DND-41 (cell line): Measurements from ENCODE around the gene SELENOH.

Experiments used
- ATAC-seq: fragments of 200-7000 bp; cut with Tn5 transposase; 3 replicates; pipeline ENCODE4 v1.9.1; 2021; ENCODE audit warnings: low read depth; ENCODE audit not compliant: insufficient read depth
- DNase-seq: peaks from one replicate; pipeline ENCODE4 v3.0.0-alpha.2; 2020
- H2AFZ ChIP-seq: 2 replicates; pipeline ENCODE4 v1.6.0; 2012; ENCODE audit warnings: low read depth, low read length
- H3K27ac ChIP-seq: 2 replicates; pipeline ENCODE4 v1.5.1; 2012; ENCODE audit warnings: low read length, inconsistent platforms
- H3K27me3 ChIP-seq: fragments of 200-600 bp; sonication (generic); 2 replicates; pipeline ENCODE4 v1.6.0; 2012; ENCODE audit warnings: low read length, mild to moderate bottlenecking, inconsistent platforms; ENCODE audit not compliant: insufficient read depth, poor library complexity
- H3K36me3 ChIP-seq: 2 replicates; pipeline ENCODE4 v1.5.1; 2012; ENCODE audit warnings: low read length, inconsistent platforms; ENCODE audit not compliant: insufficient read depth
- H3K4me1 ChIP-seq: 2 replicates; pipeline ENCODE4 v1.5.1; 2012; ENCODE audit warnings: mild to moderate bottlenecking, low read length; ENCODE audit not compliant: insufficient read depth
- H3K4me2 ChIP-seq: 2 replicates; pipeline ENCODE4 v1.6.0; 2012; ENCODE audit warnings: mild to moderate bottlenecking, moderate library complexity, low read length, inconsistent platforms; ENCODE audit not compliant: insufficient read depth
- H3K4me3 ChIP-seq, 2 experiments: fragments of 200-600 bp in 1 of 2; shearing (Covaris generic) in 1 of 2; 2 replicates each; pipeline ENCODE4 v1.5.1; 2012 to 2016; ENCODE audit warnings: inconsistent platforms in 2 of 2, low read length in 2 of 2, mild to moderate bottlenecking in 2 of 2, low read depth in 1 of 2, moderate library complexity in 1 of 2
- H3K79me2 ChIP-seq: 2 replicates; pipeline ENCODE4 v1.6.0; 2012; ENCODE audit warnings: low read length, inconsistent platforms; ENCODE audit not compliant: insufficient read depth
- H3K9ac ChIP-seq: 2 replicates; pipeline ENCODE4 v1.6.0; 2012; ENCODE audit warnings: low read depth, mild to moderate bottlenecking, inconsistent platforms, low read length, moderate library complexity
- H3K9me3 ChIP-seq: 2 replicates; pipeline ENCODE4 v1.5.1; 2012; ENCODE audit warnings: low read length, moderate library complexity, mild to moderate bottlenecking, inconsistent platforms; ENCODE audit not compliant: insufficient read depth, severe bottlenecking
- H4K20me1 ChIP-seq: 2 replicates; pipeline ENCODE4 v1.6.0; 2012; ENCODE audit warnings: low read length; ENCODE audit not compliant: insufficient read depth
- CTCF ChIP-seq: IDR thresholded peaks from 2 replicates; pipeline ENCODE4 v1.5.1; 2012; ENCODE audit warnings: borderline replicate concordance, low read length, moderate library complexity, mild to moderate bottlenecking; ENCODE audit not compliant: poor library complexity, severe bottlenecking; ENCODE audit errors: extremely low read depth
- EZH2 ChIP-seq: IDR thresholded peaks from 3 replicates; pipeline ENCODE4 v1.6.1; 2012; ENCODE audit warnings: borderline replicate concordance, low read depth, mild to moderate bottlenecking, moderate library complexity, low read length, inconsistent platforms; ENCODE audit not compliant: severe bottlenecking

Gene SELENOH

DNA sequence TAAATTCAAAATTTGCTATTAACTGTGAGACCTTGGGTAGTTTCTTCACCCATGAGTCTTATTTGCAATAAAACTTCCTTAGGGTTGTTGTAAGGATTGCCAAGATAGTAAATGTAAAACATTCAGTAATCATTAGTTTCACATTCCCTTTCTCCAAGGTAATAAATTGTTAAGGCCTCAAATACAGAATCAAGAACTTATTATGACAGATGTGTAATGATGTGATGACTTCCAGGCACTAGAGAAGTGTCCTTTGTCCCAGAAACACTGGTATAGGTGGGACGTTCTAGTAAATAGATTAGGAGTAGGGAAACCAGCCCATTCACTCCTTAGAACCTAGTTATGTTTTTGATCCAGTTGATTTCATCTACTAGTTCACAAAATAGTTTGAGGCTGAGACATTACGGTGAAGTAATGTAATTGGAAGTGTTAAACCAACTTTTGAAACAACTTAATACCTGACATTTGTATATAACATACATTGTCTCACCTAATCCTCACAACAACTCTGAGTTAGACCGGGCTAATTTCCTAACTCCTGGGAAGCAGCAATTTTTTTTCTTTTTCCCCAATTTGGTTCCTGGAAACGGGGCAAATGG lies 45.8 kb downstream of the SELENOH start:
- Histone ChIP-seq H3K4me3 (no peak overlapping the region), H2AFZ (peak overlapping the region; percentile 11; the same call in 1 of the 2 replicates), H3K79me2 (peaks cover 21% of the 10 kb centered on the region; the same call in 1 of the 2 replicates), H3K9ac (0 out of 2 replicates have a peak overlapping the region, but pooled peaks have one; percentile 15), H3K4me2 (0 out of 2 replicates have a peak overlapping the region, but pooled peaks have one; percentile 18), H3K4me1 (peaks cover 59% of the 10 kb centered on the region), H4K20me1 (no peaks in the 10 kb centered on the region), H3K27ac (peak overlapping the region; percentile 86), H3K36me3 (no peaks in the 10 kb centered on the region), H3K9me3 (no peaks in the 10 kb centered on the region), H3K27me3 (no peaks in the 10 kb centered on the region)
- DNase-seq (no peak), ATAC-seq (no peak)
- TF ChIP-seq EZH2: no peak
- no peak for TF ChIP-seq CTCF

DNA sequence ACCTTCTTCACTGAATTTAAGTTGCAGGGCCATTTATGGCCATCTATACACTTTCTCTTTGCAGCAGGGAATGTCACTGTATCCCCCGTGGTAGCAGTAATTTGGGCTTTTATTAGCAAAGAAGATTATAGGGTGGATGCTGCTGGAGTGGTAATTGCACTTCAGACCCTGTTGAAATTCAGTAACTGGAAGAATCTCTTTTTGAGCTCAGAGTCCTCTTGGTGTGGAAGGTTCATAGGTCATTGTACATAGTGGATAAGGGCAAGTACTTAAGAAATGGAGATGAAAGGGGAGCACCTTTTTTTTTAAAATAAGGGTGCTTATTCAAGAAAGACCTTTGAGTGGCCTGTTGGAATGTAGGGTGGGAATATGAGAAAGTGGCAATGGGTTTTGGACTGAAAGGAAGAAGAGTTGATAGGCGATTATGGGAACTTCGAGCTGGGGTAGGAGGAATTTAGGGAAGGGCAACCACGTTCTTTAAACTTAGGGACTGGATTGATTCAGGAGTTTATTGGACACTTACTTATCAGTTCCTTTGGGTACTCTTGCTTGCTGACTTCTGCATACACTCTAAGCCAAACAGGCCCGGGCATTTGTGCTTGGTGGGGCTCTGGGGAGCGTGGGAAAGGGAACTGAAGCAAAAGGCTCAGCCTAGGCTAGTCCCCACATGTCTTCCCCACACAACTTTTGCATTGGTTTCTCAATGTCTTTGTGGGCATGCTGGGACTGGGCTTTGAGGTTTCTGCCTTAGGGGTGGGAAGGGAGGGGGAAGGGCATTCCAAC lies 46.8 kb downstream of the SELENOH start:
- Histone ChIP-seq H3K4me2 (peak overlapping the region; percentile 18; the same call in 1 of the 2 replicates), H3K27ac (peak overlapping the region; percentile 86), H4K20me1 (no peaks in the 10 kb centered on the region), H2AFZ (peak overlapping the region; percentile 38; the same call in 1 of the 2 replicates), H3K79me2 (peaks cover 21% of the 10 kb centered on the region; the same call in 1 of the 2 replicates), H3K27me3 (no peaks in the 10 kb centered on the region), H3K9ac (peak overlapping the region; percentile 15; the same call in 1 of the 2 replicates), H3K4me3 (peak overlapping the region in 1 of 2 experiments; percentile 9; a peak in 1 of 4 replicates), H3K9me3 (no peaks in the 10 kb centered on the region), H3K36me3 (no peaks in the 10 kb centered on the region), H3K4me1 (peaks cover 69% of the 10 kb centered on the region)
- peak; percentile 80 for DNase-seq
- TF ChIP-seq CTCF (no peak), EZH2 (no peak)
- ATAC-seq: peak; percentile 77

GRCh38 chr11:57788703-57789088 lies 47.4 kb downstream of the SELENOH start:
- Histone ChIP-seq H3K9ac (peak overlapping the region; percentile 23; the same call in 1 of the 2 replicates), H3K27me3 (no peaks in the 10 kb centered on the region), H3K27ac (peak overlapping the region; percentile 86), H3K9me3 (no peaks in the 10 kb centered on the region), H2AFZ (no peak overlapping the region), H3K4me2 (peak overlapping the region; percentile 18; the same call in 1 of the 2 replicates), H3K36me3 (no peaks in the 10 kb centered on the region), H3K4me1 (peaks cover 75% of the 10 kb centered on the region), H3K79me2 (peaks cover 21% of the 10 kb centered on the region; the same call in 1 of the 2 replicates), H4K20me1 (no peaks in the 10 kb centered on the region), H3K4me3 (no peak overlapping the region)
- DNase-seq (no peak), ATAC-seq (peak; percentile 1; the same call in 1 of the 3 replicates)
- TF ChIP-seq CTCF (no peak), EZH2 (no peak)
